Stimulated activated CD8-positive, alpha-beta memory T cell treated with anti-CD3 and anti-CD28 coated beads, Interleukin-12 subunit alpha, Interleukin-12 subunit beta, amount 100 ng/mL, for 4 hours (primary cell): ENCODE data around the gene ZNF816.
"Not testable (repeated sequence)": the region's sequence is repeated elsewhere in the genome, so short reads cannot be mapped to it uniquely, and the experiment has no call there.

Experiments
- DNase-seq: peaks from one replicate; pipeline ENCODE4 v3.0.0-alpha.2; 2020; ENCODE audit warnings: low read depth

The ZNF816 gene

GRCh38 chr19:52924641-52925040, 38.0 kb downstream of the ZNF816 start:
- not testable (repeated sequence) for DNase-seq

- DNase-seq: no peak
Measured at GRCh38 chr19:52923778-52924593, 38.7 kb downstream of the ZNF816 start.

- DNase-seq: peak; percentile 74
Measured at GRCh38 chr19:52922841-52923777, 39.6 kb downstream of the ZNF816 start, which contains the start of gene ZNF888. TSS of gene ZNF888 (minus strand) at chr19:52923428. CDS start at chr19:52917873, 5,555 bp downstream.

GRCh38 chr19:52917531-52917930, 45.1 kb downstream of the ZNF816 start:
- DNase-seq: no peak

- no peak for DNase-seq
Measured at GRCh38 chr19:52910648-52911047, 52.0 kb downstream of the ZNF816 start.

GRCh38 chr19:52904052-52904780, 58.5 kb downstream of the ZNF816 start:
- DNase-seq: not testable (repeated sequence)

GRCh38 chr19:52901842-52902241, 60.8 kb downstream of the ZNF816 start:
- no peak for DNase-seq
